Left lung (tissue), 10 donors: ENCODE results near the gene NT5DC1. TPM values are rescaled to one million over a fixed set of nuclear protein-coding genes. Genes with fewer than 3 reads are reported as not detected.

Source experiments
- ATAC-seq: fragments of 200-7000 bp; cut with Tn5 transposase; one replicate; pipeline ENCODE4 v1.9.1; 2020; ENCODE audit warnings: moderate library complexity
- DNase-seq, 4 donors: peaks; one replicate each; pipeline ENCODE4 v3.0.0-alpha.2; 2013 to 2020
- H3K27ac ChIP-seq, 2 donors: fragments of 200-600 bp; sonication (generic) in 1 of 2; one replicate each; pipeline versions ENCODE4 v1.5.0 to v1.8.0; 2020 to 2021
- H3K27me3 ChIP-seq, 2 donors: fragments of 200-600 bp; sonication (generic) in 1 of 2; one replicate each; pipeline versions ENCODE4 v1.5.0 to v1.8.0; 2020 to 2021
- H3K36me3 ChIP-seq, 2 donors: fragments of 200-600 bp; sonication (generic) in 1 of 2; one replicate each; pipeline versions ENCODE4 v1.5.0 to v1.8.0; 2020 to 2021
- H3K4me1 ChIP-seq, 2 donors: fragments of 200-600 bp; one replicate each; pipeline ENCODE4 v1.8.0; 2021
- H3K4me3 ChIP-seq, 2 donors: fragments of 200-600 bp; sonication (generic) in 1 of 2; one replicate each; pipeline versions ENCODE4 v1.5.0 to v1.8.0; 2020 to 2021; ENCODE audit warnings: mild to moderate bottlenecking in 1 of 2
- H3K9me3 ChIP-seq, 2 donors: fragments of 200-600 bp; sonication (generic) in 1 of 2; one replicate each; pipeline versions ENCODE4 v1.5.0 to v1.8.0; 2020 to 2021
- CTCF ChIP-seq, 2 donors: fragments of 200-600 bp; sonication (generic) in 1 of 2; IDR thresholded peaks; one replicate each; pipeline versions ENCODE4 v1.5.0 to v1.8.0; 2021; ENCODE audit warnings: antibody characterized with exemption in 2 of 2
- intact Hi-C, 2 donors: fragments of 100-400 bp; cut with DNase I; formaldehyde crosslinking; loops; one replicate each; pipeline versions ENCODE4 v1.11.2 to v1.14.2; 2022
- polyA plus RNA-seq, 6 donors: library from polyadenylated mRNA; unstranded; fragments of 120-200 nt; gene quantifications; one replicate each; pipeline ENCODE4 v1.2.1, GENCODE V29; 2013; ENCODE audit not compliant: insufficient read length in 6 of 6
- total RNA-seq, 2 donors: library from RNA; stranded (reverse); fragmentation: NEBNext Ultra II Directional; extraction: Animal tissue kit (Norgen Biotek cat#: 25700); gene quantifications; one replicate each; pipeline ENCODE4 v1.2.1, GENCODE V29; 2021
- donor health status: DM: no; HTN: yes; CAD: no.
- donor health status: DM: no; HTN: no; CAD: no.

The NT5DC1 gene
- total and polyA plus RNA-seq, 8 donors: 36.9 to 56.8 (median 49.9) TPM

DNA sequence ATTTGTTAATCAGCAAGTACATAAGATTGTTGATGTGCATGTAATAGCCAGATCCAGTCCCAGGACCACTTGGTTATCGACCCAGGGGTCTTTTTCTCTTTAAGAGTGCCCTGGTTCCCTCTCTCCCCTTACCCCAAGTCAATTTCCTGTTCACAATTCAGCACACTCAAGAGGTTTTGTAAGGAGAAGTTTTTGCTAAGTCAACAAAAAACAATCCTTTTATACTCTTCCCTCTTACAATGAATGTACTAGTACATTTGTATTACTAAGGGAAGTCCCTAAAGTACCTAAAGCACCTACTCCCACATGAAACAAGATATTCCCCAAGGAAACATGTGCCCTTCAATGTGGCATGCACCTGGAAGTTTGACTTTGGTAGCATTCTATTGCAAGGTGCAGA, 1.6 kb upstream of the NT5DC1 start:
- peaks cover 0 to 10% of the 10 kb centered on the region in 2 donors for H3K9me3 ChIP-seq
- H3K4me1 ChIP-seq: peaks cover 10 to 44% of the 10 kb centered on the region in 2 donors
- ATAC-seq (no peak), DNase-seq (no peak)
- no peaks in the 10 kb centered on the region for H3K36me3 ChIP-seq
- TF ChIP-seq CTCF (IDR thresholded peaks at IDR 0.05): no peak
- intact Hi-C loops: loop anchor here in 1 of 2 donors (5.0 kb wide), 1 partner anchor 87 kb away; no protein-coding TSS in a partner anchor
- H3K4me3 ChIP-seq: no peak overlapping the region
- H3K27me3 ChIP-seq: no peaks in the 10 kb centered on the region
- H3K27ac ChIP-seq: no peak overlapping the region

DNA sequence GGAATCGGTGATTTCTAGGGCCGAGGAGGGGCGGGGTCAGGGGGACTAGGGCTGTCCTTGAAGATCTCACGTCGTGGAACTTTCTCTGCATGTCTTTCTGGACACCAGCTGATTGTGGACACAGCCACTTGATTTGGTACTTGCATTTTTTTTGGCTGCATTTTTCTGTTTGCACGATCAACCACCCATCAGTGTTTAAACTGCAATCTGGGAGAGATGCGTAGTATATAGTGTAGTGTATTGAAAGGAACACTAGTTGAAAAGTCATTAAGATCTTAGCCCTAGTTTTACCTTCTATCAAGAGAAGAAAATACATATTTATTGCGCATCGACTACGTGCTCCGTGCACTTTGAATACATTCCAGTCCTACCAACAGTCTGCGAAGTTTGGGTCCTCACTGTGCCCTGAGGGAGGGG, 657 bp downstream of the NT5DC1 start:
- no peaks in the 10 kb centered on the region for H3K36me3 ChIP-seq
- H3K9me3 ChIP-seq: peaks cover 0 to 1% of the 10 kb centered on the region in 2 donors
- H3K27ac ChIP-seq: peak overlapping the region; percentile 96 to 97
- ATAC-seq (no peak), DNase-seq (no peak)
- no peak for TF ChIP-seq CTCF (IDR thresholded peaks at IDR 0.05)
- H3K27me3 ChIP-seq: no peaks in the 10 kb centered on the region
- peak overlapping the region; percentile 77 to 79 for H3K4me3 ChIP-seq
- peaks cover 21 to 60% of the 10 kb centered on the region in 2 donors for H3K4me1 ChIP-seq
- intact Hi-C loops: no loop called here

DNA sequence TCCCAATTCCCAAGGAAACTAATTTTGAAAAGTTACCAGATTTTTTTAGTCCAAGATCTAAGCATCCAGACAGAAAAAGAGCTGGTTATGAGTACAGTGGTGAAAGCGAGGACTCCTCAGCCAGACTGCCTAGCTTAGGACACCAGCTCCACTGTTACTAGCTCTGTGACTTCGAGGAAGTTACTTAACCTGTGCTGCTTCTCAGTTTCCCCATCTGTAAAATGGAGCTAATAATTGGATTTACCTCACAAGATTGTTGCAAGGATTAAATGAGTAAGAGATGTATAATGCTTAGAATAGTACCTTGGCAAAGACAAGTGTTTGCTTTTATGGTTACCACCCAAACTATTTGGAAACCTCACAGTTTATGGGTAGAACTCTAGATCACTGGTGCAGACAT, 1.1 kb downstream of the NT5DC1 start:
- peak overlapping the region; percentile 77 to 79 for H3K4me3 ChIP-seq
- no peak overlapping the region for H3K27ac ChIP-seq
- intact Hi-C loops: no loop called here
- H3K36me3 ChIP-seq: no peaks in the 10 kb centered on the region
- H3K9me3 ChIP-seq: no peaks in the 10 kb centered on the region
- H3K4me1 ChIP-seq: peaks cover 21 to 64% of the 10 kb centered on the region in 2 donors
- TF ChIP-seq CTCF (IDR thresholded peaks at IDR 0.05): no peak
- ATAC-seq (no peak), DNase-seq (no peak)
- H3K27me3 ChIP-seq: no peaks in the 10 kb centered on the region

DNA sequence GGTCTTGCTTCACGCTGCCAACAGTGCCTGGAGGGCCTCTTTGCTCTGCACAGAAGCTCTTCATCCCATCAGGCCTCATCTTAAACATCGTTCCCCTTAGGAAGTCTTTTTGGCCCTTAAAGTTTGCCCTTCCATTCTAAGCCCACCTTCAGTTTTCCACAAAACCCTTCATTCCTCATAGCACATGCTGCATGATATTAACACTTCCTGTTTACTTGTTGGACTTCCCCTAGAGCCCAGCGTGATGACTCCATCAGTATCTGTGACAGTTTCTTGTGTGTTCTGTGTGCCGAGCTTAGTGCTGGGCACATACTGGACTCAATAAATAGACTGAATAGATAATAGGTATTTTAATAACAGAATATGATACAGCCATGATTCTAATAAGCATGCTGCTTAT, 2.2 kb downstream of the NT5DC1 start:
- intact Hi-C loops: no loop called here
- Histone ChIP-seq H3K36me3 (no peaks in the 10 kb centered on the region), H3K27me3 (no peaks in the 10 kb centered on the region), H3K4me3 (no peak overlapping the region), H3K27ac (no peak overlapping the region), H3K9me3 (no peaks in the 10 kb centered on the region), H3K4me1 (peaks cover 21 to 68% of the 10 kb centered on the region in 2 donors)
- DNase-seq: no peak
- ATAC-seq: no peak
- TF ChIP-seq CTCF (IDR thresholded peaks at IDR 0.05): no peak

GRCh38 chr6:116104636-116105035, 4.0 kb downstream of the NT5DC1 start:
- Histone ChIP-seq H3K27ac (no peak overlapping the region), H3K9me3 (no peaks in the 10 kb centered on the region), H3K4me3 (no peak overlapping the region), H3K27me3 (no peaks in the 10 kb centered on the region), H3K36me3 (peaks cover 0 to 16% of the 10 kb centered on the region in 2 donors), H3K4me1 (peaks cover 18 to 60% of the 10 kb centered on the region in 2 donors)
- DNase-seq (no peak), ATAC-seq (no peak)
- TF ChIP-seq CTCF (IDR thresholded peaks at IDR 0.05): no peak
- intact Hi-C loops: no loop called here
